ENCODE data around the gene SEL1L3.

SEL1L3 gene

DNA sequence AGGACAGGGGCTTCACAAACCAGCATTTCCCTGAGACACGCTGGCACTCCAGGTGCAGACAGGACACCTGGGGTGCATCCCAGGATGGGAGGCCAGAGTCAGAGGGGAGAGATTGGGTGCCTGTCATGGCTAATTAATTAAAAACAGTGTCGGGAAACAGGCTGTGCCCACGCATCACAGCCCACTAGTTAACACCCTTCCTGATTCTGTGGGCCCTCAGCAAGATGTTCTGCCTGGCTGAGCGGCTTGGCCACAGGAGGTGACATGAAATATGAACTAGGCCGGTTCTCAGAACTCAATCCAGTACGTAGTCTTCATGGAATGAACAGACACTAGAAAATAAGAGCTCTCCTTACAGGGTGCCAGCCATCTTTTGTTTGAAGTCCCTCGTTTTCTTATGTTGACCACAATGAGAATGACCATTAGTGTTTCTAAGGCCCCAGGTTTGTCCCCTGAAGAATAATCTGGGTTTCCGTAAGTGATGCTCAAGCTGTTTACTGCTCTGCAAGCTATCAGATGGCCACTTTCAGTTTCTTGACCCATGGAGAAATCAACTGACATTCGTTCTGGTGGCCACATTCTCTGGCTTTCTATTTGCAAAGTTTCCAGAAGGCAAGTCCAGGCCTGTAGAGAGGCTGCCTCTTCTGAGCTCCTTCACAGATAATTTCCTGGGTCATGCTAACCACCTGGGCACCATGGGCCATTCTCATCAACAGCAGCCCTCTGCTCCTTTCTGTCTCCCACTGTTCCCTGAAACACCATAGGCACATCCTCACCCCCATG is 134.9 kb downstream of the SEL1L3 start:
- DNase-seq, result peak; percentile 72

DNA sequence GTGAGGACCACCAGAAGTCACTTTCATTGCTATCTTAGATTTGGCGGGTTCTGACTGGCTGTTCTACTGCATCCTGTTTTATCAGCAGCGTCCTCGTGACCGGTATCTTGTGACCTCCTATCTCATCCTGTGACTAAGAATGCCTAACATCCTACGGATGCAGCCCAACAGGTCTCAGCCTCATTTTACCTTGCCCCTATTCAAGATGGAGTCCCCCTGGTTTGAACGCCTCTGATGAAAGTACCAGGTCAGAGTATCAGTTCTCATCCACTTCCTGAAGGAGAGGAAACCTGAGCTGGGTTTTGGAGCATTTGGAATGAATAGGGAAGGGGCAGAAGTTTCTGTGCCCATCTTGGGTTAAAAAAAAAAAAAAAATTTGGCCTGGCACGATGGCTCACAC is 136.9 kb downstream of the SEL1L3 start:
- no peak for DNase-seq

DNA sequence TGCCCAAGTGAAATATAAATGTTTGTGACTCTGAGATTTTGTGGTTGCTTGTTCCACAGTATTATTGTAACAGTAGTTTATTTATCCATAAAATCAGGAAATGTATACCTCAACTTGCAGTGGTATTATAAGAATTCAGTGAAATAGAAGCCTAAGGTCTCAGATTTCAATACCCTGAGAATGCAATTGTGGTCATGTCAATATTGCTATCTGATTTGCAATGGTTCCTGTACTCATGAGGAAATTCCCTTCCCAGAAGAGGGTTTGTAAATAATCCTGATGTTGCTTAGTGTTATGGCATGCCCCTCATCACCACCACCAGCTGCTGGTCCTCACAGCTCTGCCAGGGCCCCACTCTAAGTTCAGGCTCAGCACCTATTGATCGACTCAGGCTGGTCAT is 139.4 kb downstream of the SEL1L3 start:
- DNase-seq, result peak; percentile 19

DNA sequence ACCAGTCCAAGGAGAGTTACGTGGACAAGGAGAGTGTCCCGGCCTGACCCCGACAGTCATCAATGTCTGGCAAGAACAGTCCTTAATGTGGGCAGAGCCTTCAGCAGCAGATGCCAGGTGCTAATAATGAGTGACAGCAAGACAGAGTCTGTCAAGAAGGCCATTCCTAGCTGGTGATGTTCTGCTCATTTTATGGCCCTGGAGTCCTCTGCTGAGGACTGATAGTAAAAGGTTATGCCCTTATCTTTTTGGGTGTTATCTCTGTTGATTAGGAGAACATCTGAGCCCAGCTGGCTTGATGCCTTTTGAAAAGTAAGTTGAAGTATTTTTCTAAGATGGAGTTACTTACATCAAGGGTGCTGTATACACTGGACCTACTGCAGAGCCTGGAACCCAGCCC is 139.8 kb downstream of the SEL1L3 start:
- DNase-seq, result no peak

DNA sequence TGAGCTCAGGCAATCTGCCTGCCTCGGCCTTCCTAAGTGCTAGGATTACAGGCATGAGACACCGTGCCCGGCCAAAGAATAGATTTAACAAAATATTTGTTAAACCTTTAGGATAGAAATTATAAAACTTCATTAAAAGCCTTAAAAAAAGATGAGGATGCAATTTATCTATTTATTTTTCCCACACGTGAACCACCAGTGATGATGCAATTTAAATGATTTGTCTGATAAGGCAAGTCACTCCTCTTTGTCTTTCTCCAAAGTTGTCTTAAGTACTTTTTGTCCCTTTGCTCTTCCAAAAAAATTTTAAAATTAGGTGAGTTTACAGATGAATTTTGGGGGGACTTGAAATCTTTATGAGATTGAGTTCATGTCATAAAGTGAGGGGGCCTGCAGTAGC is 149.0 kb downstream of the SEL1L3 start:
- no peak for DNase-seq

DNA sequence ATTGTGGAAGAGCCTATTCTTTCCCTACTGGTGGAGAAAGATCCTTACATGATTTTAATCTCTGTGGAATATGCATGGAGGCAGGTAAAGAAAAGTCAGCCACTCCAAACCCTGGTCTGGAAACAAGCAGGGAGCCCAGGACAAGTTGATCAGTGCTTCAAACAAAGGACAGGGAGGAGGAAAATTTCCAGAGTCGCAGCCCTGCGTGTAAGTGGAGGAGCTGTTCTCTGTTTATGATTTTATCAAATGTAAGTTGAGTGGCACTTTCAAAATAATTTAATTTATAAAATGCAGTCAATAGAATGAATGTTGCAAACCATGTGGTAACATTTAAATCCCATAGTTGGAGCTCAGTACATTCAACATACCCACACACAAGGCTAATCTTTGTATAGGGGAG is 150.2 kb downstream of the SEL1L3 start:
- no peak for DNase-seq

DNA sequence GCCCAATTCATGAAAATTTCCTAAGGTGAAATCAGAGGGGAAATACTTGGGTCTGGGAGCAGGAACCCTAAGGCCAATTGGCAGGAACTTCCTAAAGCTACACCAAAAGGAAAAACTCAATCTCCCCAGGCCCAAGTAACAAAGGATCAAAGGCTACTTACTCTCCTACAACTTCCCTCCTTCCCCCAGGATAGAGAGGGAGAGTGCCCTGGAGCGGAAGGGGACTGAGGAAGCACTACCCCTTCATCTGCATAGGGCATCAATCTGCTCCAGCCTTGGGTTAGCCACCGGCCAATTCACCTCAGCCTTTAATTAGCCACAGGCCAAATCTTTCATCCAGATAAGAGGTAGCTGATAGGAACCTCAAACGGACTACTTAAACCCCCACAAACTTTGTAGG is 152.2 kb downstream of the SEL1L3 start:
- no peak for DNase-seq

DNA sequence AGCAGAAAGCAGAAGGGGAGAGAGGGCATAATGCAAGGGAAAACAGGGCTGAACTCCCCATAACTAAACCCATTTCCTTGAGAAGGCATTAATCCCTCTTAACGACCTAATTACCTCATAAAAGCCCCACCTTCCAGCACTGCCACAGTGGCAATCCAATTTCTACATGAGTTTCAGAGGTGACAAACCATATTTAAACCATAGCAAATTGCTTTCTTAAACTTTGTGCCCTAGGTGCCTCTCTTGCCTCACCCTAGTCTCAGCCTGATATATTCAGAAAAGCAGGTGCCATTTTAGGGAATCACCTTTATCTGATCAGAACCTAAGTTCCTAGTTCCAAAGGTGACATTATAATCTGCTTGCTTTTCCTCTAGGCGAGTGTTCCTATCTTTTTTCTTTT is 158.3 kb downstream of the SEL1L3 start:
- no peak for DNase-seq

DNA sequence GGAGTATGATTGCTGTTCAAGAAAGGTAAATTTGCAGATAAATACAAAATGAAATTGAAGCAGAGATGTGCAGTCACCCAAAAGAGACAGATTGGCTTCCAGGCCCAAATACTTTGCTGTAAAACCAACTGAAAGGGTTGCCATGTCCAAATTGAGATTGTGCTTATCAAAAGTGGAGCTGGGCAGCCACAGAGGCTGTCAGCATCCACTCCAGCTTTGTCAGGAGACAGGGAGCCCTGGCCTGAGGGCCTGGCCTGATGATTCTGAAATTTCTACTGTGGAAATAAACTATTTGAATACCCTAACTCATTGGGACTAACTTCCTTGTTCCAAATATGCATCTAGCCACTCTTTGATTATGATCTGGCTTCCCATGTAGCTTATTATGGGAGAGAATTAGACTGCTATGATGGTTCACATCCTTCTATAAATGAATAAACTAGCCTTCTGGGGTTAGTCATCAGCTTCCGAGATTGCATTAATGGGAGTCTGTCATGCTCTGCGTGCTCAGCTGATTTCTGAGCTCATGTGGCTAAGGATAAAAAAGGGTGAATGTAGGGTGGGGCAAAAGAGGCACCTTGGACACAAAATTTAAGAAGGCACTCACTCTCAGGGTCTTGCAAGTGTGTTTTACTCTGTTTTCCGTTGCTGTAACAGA is 158.9 kb downstream of the SEL1L3 start:
- no peak for DNase-seq

DNA sequence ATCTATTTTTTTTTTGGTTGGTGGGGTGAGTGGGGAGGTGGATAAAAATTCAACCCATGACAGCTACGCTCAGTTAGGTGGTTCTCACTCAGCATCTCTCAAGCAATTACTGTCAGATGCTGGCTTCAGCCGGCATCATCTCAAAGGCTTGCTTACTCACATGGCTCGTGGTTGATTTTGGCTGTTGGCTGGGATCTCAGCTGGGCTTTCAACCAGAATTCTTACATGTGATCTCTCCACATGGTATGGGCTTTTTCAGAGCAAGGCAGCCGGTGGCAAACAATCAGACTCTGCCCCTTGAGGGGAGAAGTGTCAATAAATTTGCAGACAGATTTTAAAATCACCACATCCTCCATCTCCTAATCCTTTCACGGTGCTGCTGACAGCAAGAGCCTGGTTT is 159.9 kb downstream of the SEL1L3 start:
- no peak for DNase-seq

DNA sequence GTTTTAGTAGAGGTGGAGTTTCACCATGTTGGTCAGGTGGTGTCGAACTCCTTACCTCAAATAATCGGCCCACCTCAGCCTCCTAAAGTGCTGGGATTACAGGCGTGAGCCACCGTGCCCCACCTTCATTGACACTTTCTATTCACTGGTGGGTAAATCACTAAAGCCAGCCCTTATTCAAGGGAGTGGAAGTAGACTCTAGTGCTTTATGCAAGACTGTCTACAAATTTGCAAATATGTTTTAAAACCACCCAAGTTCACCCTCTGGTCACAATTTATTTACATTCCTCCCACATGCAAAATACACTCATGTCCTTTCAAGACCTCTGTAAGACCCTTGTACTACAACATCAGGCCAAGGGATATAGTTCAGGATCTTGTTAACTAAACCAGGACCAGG is 162.1 kb downstream of the SEL1L3 start:
- no peak for DNase-seq

DNA sequence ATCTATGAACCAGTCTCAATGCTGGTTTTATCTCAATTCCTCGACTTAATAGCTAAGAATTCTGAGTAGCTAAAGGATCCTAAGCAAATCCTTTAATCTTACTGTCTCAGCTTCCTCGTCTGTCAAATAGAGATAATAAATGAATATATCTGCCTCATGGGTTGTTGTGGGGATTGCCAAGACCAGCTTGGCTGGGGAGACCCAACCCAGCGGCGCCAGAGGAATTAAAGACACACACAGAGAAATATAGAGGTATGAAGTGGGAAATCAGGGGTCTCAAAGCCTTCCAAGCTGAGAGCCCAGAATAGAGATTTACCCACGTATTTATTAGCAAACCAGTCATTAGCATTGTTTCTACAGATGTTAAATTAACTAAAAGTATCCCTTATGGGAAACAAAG is 165.3 kb downstream of the SEL1L3 start:
- DNase-seq, result no peak

Data from NCI-H510A treated with DMSO at 0.1 percent for 48 hours (cell line).